Esophagus muscularis mucosa (tissue), 4 donors: ENCODE results near the gene NMRK1. TPM values are rescaled to one million over a fixed set of nuclear protein-coding genes. Genes with fewer than 3 reads are reported as not detected.

ENCODE experiments used
- DNase-seq: peaks from one replicate; pipeline ENCODE4 v3.0.0-alpha.2; 2017; ENCODE audit errors: extremely low spot score
- H3K27ac ChIP-seq, 4 donors: fragments of 200-600 bp; sonication (generic); replicated peaks in 1 of 4; 1 replicate in 3 of 4; 2 replicates in 1 of 4; pipeline ENCODE4 v1.5.1; 2016 to 2019; ENCODE audit warnings: mild to moderate bottlenecking in 1 of 4
- H3K27me3 ChIP-seq, 4 donors: fragments of 200-600 bp; sonication (generic); one replicate each; pipeline versions ENCODE4 v1.5.1 to v1.6.0; 2016 to 2019
- H3K36me3 ChIP-seq, 4 donors: fragments of 200-600 bp; sonication (generic); one replicate each; pipeline ENCODE4 v1.5.1; 2016 to 2019
- H3K4me1 ChIP-seq, 4 donors: fragments of 200-600 bp; sonication (generic); one replicate each; pipeline ENCODE4 v1.5.1; 2016 to 2019
- H3K4me3 ChIP-seq, 4 donors: fragments of 200-600 bp; sonication (generic); 1 replicate in 2 of 4; 2 replicates in 2 of 4; pipeline ENCODE4 v1.5.1; 2016 to 2019; ENCODE audit warnings: mild to moderate bottlenecking in 4 of 4, moderate library complexity in 1 of 4
- H3K9me3 ChIP-seq, 4 donors: fragments of 200-600 bp; sonication (generic); 1 replicate in 3 of 4; 2 replicates in 1 of 4; pipeline ENCODE4 v1.5.1; 2016 to 2019
- POLR2A ChIP-seq: fragments of 450-650 bp; IDR thresholded peaks from one replicate; pipeline ENCODE4 v1.6.1; 2017; ENCODE audit warnings: antibody characterized with exemption, moderate library complexity, mild to moderate bottlenecking, low read depth
- POLR2AphosphoS5 ChIP-seq, 2 donors: sonication (generic); formaldehyde crosslinking; IDR thresholded peaks; one replicate each; pipeline ENCODE4 v1.6.1; 2017; ENCODE audit warnings: antibody characterized with exemption in 2 of 2
- WGBS: methylation state at CpG from one replicate; pipeline ENCODE4 v1.1.5; 2018; 5-methylcytosine and 5-hydroxymethylcytosine counted together
- intact Hi-C: fragments of 100-400 bp; cut with DNase I; formaldehyde crosslinking; loops from one replicate; pipeline ENCODE4 v1.15.1; 2023
- small RNA-seq, 3 donors: library from RNA; depleted of rRNA; stranded (forward); fragments of <200 nt; gene quantifications; one replicate each; pipeline ENCODE3, GENCODE V24; 2016
- total RNA-seq, 4 donors: library from RNA; depleted of rRNA; stranded (reverse); fragments of >200 nt; gene quantifications; one replicate each; pipeline versions ENCODE4 v1.1.0 to v1.2.1, GENCODE V29; 2016

The NMRK1 gene
- total RNA-seq, 4 donors from 2014 or later = 5.4 to 18.3 (median 10.0) TPM

DNA sequence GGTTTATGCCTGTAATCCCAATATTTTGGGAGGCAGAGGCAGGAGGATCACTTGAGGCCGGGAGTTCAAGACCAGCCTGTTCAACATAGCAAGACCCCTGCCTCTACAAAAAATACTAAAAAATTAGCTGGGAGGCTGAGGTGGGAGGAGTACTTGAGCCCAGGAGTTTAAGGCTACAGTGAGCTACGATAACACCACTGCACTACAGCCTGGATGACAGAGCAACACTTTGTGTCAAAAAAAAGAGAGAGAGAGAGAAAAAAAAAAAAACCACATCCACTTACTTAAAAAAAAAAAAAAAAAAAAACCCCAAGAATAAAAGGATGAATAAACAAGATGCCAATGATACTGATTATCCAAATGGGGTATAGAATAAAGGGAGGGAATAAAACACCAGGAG is 74.2 kb downstream of the NMRK1 start:
- no peak overlapping the region for H3K27ac ChIP-seq
- H3K27me3 ChIP-seq = no peaks in the 10 kb centered on the region
- intact Hi-C loops = no loop called here
- 83% methylated on average over 2 of the region's 2 CpGs for WGBS
- H3K36me3 ChIP-seq = peaks cover 0 to 20% (median 7%) of the 10 kb centered on the region in 4 donors
- no peaks in the 10 kb centered on the region for H3K4me1 ChIP-seq
- no peak overlapping the region for H3K4me3 ChIP-seq
- H3K9me3 ChIP-seq = no peaks in the 10 kb centered on the region
- DNase-seq = no peak
- TF ChIP-seq POLR2AphosphoS5 (IDR thresholded peaks at IDR 0.05) (no peak), POLR2A (no peak)

Small RNA genes within 50 kb of the gene (small RNA-seq; reads per million reads assigned to genes)
- 0 reads per million in 3 donors for gene RF02271

Other genes starting within 250 kb of the NMRK1 start
- 1 to 10 TPM in 2 of 4 donors, under 1 TPM in 2; 0.52 to 1.8 (median 1.2) TPM for gene TRPM6, start 200.2 kb downstream of the NMRK1 start, total RNA-seq
- 1 to 10 TPM; 4.0 to 6.2 (median 5.5) TPM for gene C9orf40, start 135.2 kb downstream of the NMRK1 start, total RNA-seq
- 10 to 100 TPM in 3 of 4 donors, 1 to 10 TPM in 1; 8.5 to 13.8 (median 11.1) TPM for gene CARNMT1, start 59.9 kb downstream of the NMRK1 start, total RNA-seq
- gene OSTF1, start 359 bp upstream of the NMRK1 start, total RNA-seq = 10 to 100 TPM; 22.9 to 29.3 (median 26.9) TPM